ENCODE data around the gene ACSS1.

Gene ACSS1

GRCh38 chr20:25030649-25031207 is 27.2 kb downstream of the ACSS1 start:
- no peak for DNase-seq (ENCODE audit: low spot score)

- DNase-seq (ENCODE audit: low spot score) = no peak
Observed at GRCh38 chr20:25030007-25030648, 27.8 kb downstream of the ACSS1 start.

GRCh38 chr20:25025986-25026605 is 31.8 kb downstream of the ACSS1 start:
- DNase-seq (ENCODE audit: low spot score) = no peak

GRCh38 chr20:25025091-25025861 is 32.7 kb downstream of the ACSS1 start:
- no peak for DNase-seq (ENCODE audit: low spot score)

GRCh38 chr20:25024171-25024570 is 33.8 kb downstream of the ACSS1 start:
- no peak for DNase-seq (ENCODE audit: low spot score)

- DNase-seq (ENCODE audit: low spot score) = no peak
Observed at GRCh38 chr20:25023356-25023755, 34.6 kb downstream of the ACSS1 start.

- DNase-seq (ENCODE audit: low spot score) = no peak
Observed at GRCh38 chr20:25022680-25023079, 35.3 kb downstream of the ACSS1 start.

GRCh38 chr20:25021336-25021735 is 36.6 kb downstream of the ACSS1 start:
- no peak for DNase-seq (ENCODE audit: low spot score)

- DNase-seq (ENCODE audit: low spot score) = no peak
Observed at GRCh38 chr20:25020901-25021301, 37.0 kb downstream of the ACSS1 start.

GRCh38 chr20:25020345-25020744 is 37.6 kb downstream of the ACSS1 start:
- no peak for DNase-seq (ENCODE audit: low spot score)

GRCh38 chr20:25019381-25020155 is 38.4 kb downstream of the ACSS1 start:
- DNase-seq (ENCODE audit: low spot score) = no peak

GRCh38 chr20:25018841-25019240 is 39.1 kb downstream of the ACSS1 start:
- no peak for DNase-seq (ENCODE audit: low spot score)

GRCh38 chr20:25018425-25018824 is 39.5 kb downstream of the ACSS1 start:
- no peak for DNase-seq (ENCODE audit: low spot score)

GRCh38 chr20:25017257-25017803 is 40.6 kb downstream of the ACSS1 start:
- DNase-seq (ENCODE audit: low spot score) = no peak

- DNase-seq (ENCODE audit: low spot score) = no peak
Observed at GRCh38 chr20:25016471-25016870, 41.5 kb downstream of the ACSS1 start.

GRCh38 chr20:25015986-25016385 is 42.0 kb downstream of the ACSS1 start:
- DNase-seq (ENCODE audit: low spot score) = no peak

- no peak for DNase-seq (ENCODE audit: low spot score)
Observed at GRCh38 chr20:25014816-25015215, 43.1 kb downstream of the ACSS1 start.

- no peak for DNase-seq (ENCODE audit: low spot score)
Observed at GRCh38 chr20:25013478-25014380, 44.2 kb downstream of the ACSS1 start.

GRCh38 chr20:25012616-25013189 is 45.2 kb downstream of the ACSS1 start:
- DNase-seq (ENCODE audit: low spot score) = no peak

- no peak for DNase-seq (ENCODE audit: low spot score)
Observed at GRCh38 chr20:25011831-25012241, 46.1 kb downstream of the ACSS1 start.

Data from GM03348 (cell line).